ENCODE measurements around the gene CLCN6.

The CLCN6 gene

GRCh38 chr1:11855430-11855829, 49.4 kb downstream of the CLCN6 start:
- DNase-seq (ENCODE audit: low read depth) = no peak

- no peak for DNase-seq (ENCODE audit: low read depth)
These were observed 50.7 kb downstream of the CLCN6 start for GRCh38 chr1:11856698-11857097.

GRCh38 chr1:11857164-11857851, 51.3 kb downstream of the CLCN6 start:
- DNase-seq (ENCODE audit: low read depth) = no peak

GRCh38 chr1:11858158-11858557, 52.2 kb downstream of the CLCN6 start:
- DNase-seq (ENCODE audit: low read depth) = no peak

GRCh38 chr1:11858613-11858967, 52.6 kb downstream of the CLCN6 start, which contains the start of gene NPPB:
NPPB (minus strand) TSS chr1:11858945; CDS start chr1:11858833, 112 bp downstream.
- no peak for DNase-seq (ENCODE audit: low read depth)

- DNase-seq (ENCODE audit: low read depth) = peak; percentile 12
These were observed 53.2 kb downstream of the CLCN6 start for GRCh38 chr1:11858968-11859871.

- DNase-seq (ENCODE audit: low read depth) = no peak
These were observed 54.1 kb downstream of the CLCN6 start for GRCh38 chr1:11860083-11860482.

- no peak for DNase-seq (ENCODE audit: low read depth)
These were observed 54.6 kb downstream of the CLCN6 start for GRCh38 chr1:11860587-11860986.

GRCh38 chr1:11862890-11863289, 56.9 kb downstream of the CLCN6 start:
- DNase-seq (ENCODE audit: low read depth) = no peak

- no peak for DNase-seq (ENCODE audit: low read depth)
These were observed 62.5 kb downstream of the CLCN6 start for GRCh38 chr1:11868331-11868980.

- no peak for DNase-seq (ENCODE audit: low read depth)
These were observed 63.1 kb downstream of the CLCN6 start for GRCh38 chr1:11869104-11869503.

GRCh38 chr1:11869650-11870207, 63.7 kb downstream of the CLCN6 start:
- DNase-seq (ENCODE audit: low read depth) = no peak

GRCh38 chr1:11872545-11872944, 66.6 kb downstream of the CLCN6 start:
- no peak for DNase-seq (ENCODE audit: low read depth)

GRCh38 chr1:11873395-11874257, 67.6 kb downstream of the CLCN6 start:
- DNase-seq (ENCODE audit: low read depth) = no peak

- no peak for DNase-seq (ENCODE audit: low read depth)
These were observed 68.2 kb downstream of the CLCN6 start for GRCh38 chr1:11874258-11874562.

GRCh38 chr1:11874624-11875023, 68.6 kb downstream of the CLCN6 start:
- no peak for DNase-seq (ENCODE audit: low read depth)

GRCh38 chr1:11875094-11875493, 69.1 kb downstream of the CLCN6 start:
- no peak for DNase-seq (ENCODE audit: low read depth)

- no peak for DNase-seq (ENCODE audit: low read depth)
These were observed 71.1 kb downstream of the CLCN6 start for GRCh38 chr1:11877074-11877473.

- no peak for DNase-seq (ENCODE audit: low read depth)
These were observed 72.3 kb downstream of the CLCN6 start for GRCh38 chr1:11878081-11878890.

- no peak for DNase-seq (ENCODE audit: low read depth)
These were observed 72.8 kb downstream of the CLCN6 start for GRCh38 chr1:11878891-11879190.

Data from GM04504 (cell line).